ENCODE measurements around the gene DAPK2. TPM values are rescaled to one million over a fixed set of nuclear protein-coding genes. Genes with fewer than 3 reads are reported as not detected.
A peak's percentile ranks its signal among the peaks of the same experiment; 100 is the strongest.

DAPK2 gene
- total and polyA plus RNA-seq, 9 donors, result 0.77 to 6.2 (median 2.0) TPM

GRCh38 chr15:63938486-63939061, 107.7 kb downstream of the DAPK2 start:
- TF ChIP-seq EP300 (IDR thresholded peaks at IDR 0.05) (no peak), POLR2A (IDR thresholded peaks at IDR 0.05) (no peak)
- TF ChIP-seq, protein P1, sequence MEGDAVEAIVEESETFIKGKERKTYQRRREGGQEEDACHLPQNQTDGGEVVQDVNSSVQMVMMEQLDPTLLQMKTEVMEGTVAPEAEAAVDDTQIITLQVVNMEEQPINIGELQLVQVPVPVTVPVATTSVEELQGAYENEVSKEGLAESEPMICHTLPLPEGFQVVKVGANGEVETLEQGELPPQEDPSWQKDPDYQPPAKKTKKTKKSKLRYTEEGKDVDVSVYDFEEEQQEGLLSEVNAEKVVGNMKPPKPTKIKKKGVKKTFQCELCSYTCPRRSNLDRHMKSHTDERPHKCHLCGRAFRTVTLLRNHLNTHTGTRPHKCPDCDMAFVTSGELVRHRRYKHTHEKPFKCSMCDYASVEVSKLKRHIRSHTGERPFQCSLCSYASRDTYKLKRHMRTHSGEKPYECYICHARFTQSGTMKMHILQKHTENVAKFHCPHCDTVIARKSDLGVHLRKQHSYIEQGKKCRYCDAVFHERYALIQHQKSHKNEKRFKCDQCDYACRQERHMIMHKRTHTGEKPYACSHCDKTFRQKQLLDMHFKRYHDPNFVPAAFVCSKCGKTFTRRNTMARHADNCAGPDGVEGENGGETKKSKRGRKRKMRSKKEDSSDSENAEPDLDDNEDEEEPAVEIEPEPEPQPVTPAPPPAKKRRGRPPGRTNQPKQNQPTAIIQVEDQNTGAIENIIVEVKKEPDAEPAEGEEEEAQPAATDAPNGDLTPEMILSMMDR (IDR thresholded peaks at IDR 0.05), result no peak
- Histone ChIP-seq H3K27ac (no peak overlapping the region), H3K36me3 (no peaks in the 10 kb centered on the region), H3K4me1 (ENCODE audit: insufficient read depth) (peaks cover 21% of the 10 kb centered on the region), H3K4me3 (no peak overlapping the region), H3K27me3 (no peaks in the 10 kb centered on the region), H3K9me3 (no peaks in the 10 kb centered on the region)
- WGBS, 3 donors, result 69 to 85% (median 79%) methylated on average over 6 of the region's 6 CpGs
- no peak for DNase-seq
- intact Hi-C loops (cut with DNase I), result no loop called here

GRCh38 chr15:63933522-63933921, 112.8 kb downstream of the DAPK2 start:
- Histone ChIP-seq H3K36me3 (no peaks in the 10 kb centered on the region), H3K4me1 (ENCODE audit: insufficient read depth) (no peaks in the 10 kb centered on the region), H3K9me3 (no peaks in the 10 kb centered on the region), H3K27ac (no peak overlapping the region), H3K4me3 (no peak overlapping the region), H3K27me3 (no peaks in the 10 kb centered on the region)
- 96 to 97% (median 96%) methylated on average over 5 of the region's 5 CpGs for WGBS, 3 donors
- intact Hi-C loops (cut with DNase I), result no loop called here
- TF ChIP-seq, protein P1 (IDR thresholded peaks at IDR 0.05), result no peak
- TF ChIP-seq EP300 (IDR thresholded peaks at IDR 0.05), result no peak
- peak in 1 of 5 donors; percentile 1 for DNase-seq

- TF ChIP-seq POLR2A (IDR thresholded peaks at IDR 0.05) (no peak), EP300 (IDR thresholded peaks at IDR 0.05) (no peak)
- TF ChIP-seq, protein P1 (IDR thresholded peaks at IDR 0.05), result no peak
- Histone ChIP-seq H3K9me3 (no peaks in the 10 kb centered on the region), H3K27ac (no peak overlapping the region), H3K4me3 (no peak overlapping the region), H3K4me1 (ENCODE audit: insufficient read depth) (no peaks in the 10 kb centered on the region), H3K36me3 (no peaks in the 10 kb centered on the region), H3K27me3 (no peaks in the 10 kb centered on the region)
- DNase-seq, result no peak
- intact Hi-C loops (cut with DNase I), result no loop called here
- 74 to 84% (median 79%) methylated on average over 4 of the region's 4 CpGs for WGBS, 3 donors
These were observed 114.7 kb downstream of the DAPK2 start for GRCh38 chr15:63931556-63931955.

- Histone ChIP-seq H3K4me3 (no peak overlapping the region), H3K36me3 (no peaks in the 10 kb centered on the region), H3K4me1 (ENCODE audit: insufficient read depth) (no peaks in the 10 kb centered on the region), H3K27me3 (no peaks in the 10 kb centered on the region), H3K27ac (no peak overlapping the region), H3K9me3 (no peaks in the 10 kb centered on the region)
- intact Hi-C loops (cut with DNase I), result no loop called here
- TF ChIP-seq EP300 (IDR thresholded peaks at IDR 0.05) (no peak), POLR2A (IDR thresholded peaks at IDR 0.05) (no peak)
- TF ChIP-seq, protein P1 (IDR thresholded peaks at IDR 0.05), result no peak
- no peak for DNase-seq
- WGBS, 3 donors, result 95 to 98% (median 96%) methylated on average over 7 of the region's 7 CpGs
These were observed 116.3 kb downstream of the DAPK2 start for GRCh38 chr15:63930034-63930433.
